H1 (cell line): ENCODE data around the gene HIC1. TPM values are rescaled to one million over a fixed set of nuclear protein-coding genes. Genes with fewer than 3 reads are reported as not detected.

Source experiments
- CTCF ChIA-PET: fragments of 300-600 bp; sonication (Branson Sonifier 250); formaldehyde crosslinking; loops from one replicate; lab custom pipeline; 2021; ENCODE audit not compliant: partially characterized antibody; lab: Charles Lee
- POLR2A ChIA-PET: fragments of 300-600 bp; sonication (Branson Sonifier 250); formaldehyde crosslinking; loops from one replicate; lab custom pipeline; 2021; ENCODE audit warnings: inconsistent platforms; ENCODE audit not compliant: partially characterized antibody; lab: Charles Lee
- DNase-seq, 2 experiments: peaks; one replicate each; pipeline versions ENCODE4 v3.0.0 to v3.0.0-alpha.2; 2010 to 2022; ENCODE audit warnings: low spot score in 2 of 2, low read depth in 1 of 2, mixed read lengths in 1 of 2
- FAIRE-seq: peaks from 2 replicates; lab custom pipeline; 2011; peaks lifted over from hg19 to GRCh38; lab: Jason Lieb, UNC
- H2AFZ ChIP-seq: 2 replicates; pipeline ENCODE4 v1.8.1; 2012; ENCODE audit warnings: low read length, inconsistent platforms
- H2AK5ac ChIP-seq: 2 replicates; pipeline ENCODE4 v1.6.1; 2013; ENCODE audit warnings: low read depth, low read length
- H2BK120ac ChIP-seq: replicated peaks from 2 replicates; pipeline ENCODE3; 2013; ENCODE audit warnings: low read depth, low read length, inconsistent platforms
- H2BK12ac ChIP-seq: 2 replicates; pipeline ENCODE4 v1.6.1; 2013; ENCODE audit warnings: low read depth, low read length
- H2BK15ac ChIP-seq: 2 replicates; pipeline ENCODE4 v1.6.1; 2013; ENCODE audit warnings: low read length
- H2BK20ac ChIP-seq: 2 replicates; pipeline ENCODE4 v1.6.1; 2013; ENCODE audit warnings: low read length
- H2BK5ac ChIP-seq: 2 replicates; pipeline ENCODE4 v1.6.1; 2013; ENCODE audit warnings: low read depth, low read length
- H3K14ac ChIP-seq: 2 replicates; pipeline ENCODE4 v1.6.1; 2013; ENCODE audit warnings: inconsistent platforms; ENCODE audit not compliant: insufficient read length
- H3K18ac ChIP-seq: 2 replicates; pipeline ENCODE4 v1.6.1; 2013; ENCODE audit warnings: low read length; ENCODE audit errors: extremely low read depth
- H3K23ac ChIP-seq: 2 replicates; pipeline ENCODE4 v1.6.1; 2013; ENCODE audit warnings: inconsistent platforms; ENCODE audit not compliant: insufficient read length
- H3K23me2 ChIP-seq: 2 replicates; pipeline ENCODE4 v1.6.1; 2013; ENCODE audit warnings: low read depth, low read length
- H3K27ac ChIP-seq: 2 replicates; pipeline ENCODE4 v1.6.1; 2011; ENCODE audit warnings: low read depth, low read length, inconsistent platforms
- H3K27me3 ChIP-seq, 4 experiments: replicated peaks in 1 of 4; 1 replicate in 1 of 4; 2 replicates in 3 of 4; pipeline versions ENCODE4 v1.6.1 to v1.8.1; 2011 to 2013; ENCODE audit warnings: low read length in 3 of 4, mild to moderate bottlenecking in 3 of 4, inconsistent platforms in 2 of 4, mixed read lengths in 2 of 4, moderate library complexity in 1 of 4; ENCODE audit not compliant: control insufficient read depth in 3 of 4, insufficient read depth in 3 of 4; ENCODE audit errors: extremely low read depth in 1 of 4
- H3K36me3 ChIP-seq, 4 experiments: 2 replicates each; pipeline versions ENCODE4 v1.6.1 to v1.8.1; 2011 to 2013; ENCODE audit warnings: mild to moderate bottlenecking in 4 of 4, low read length in 3 of 4, moderate library complexity in 2 of 4, control low read depth in 1 of 4, inconsistent platforms in 1 of 4; ENCODE audit not compliant: insufficient read depth in 4 of 4, control insufficient read depth in 2 of 4
- H3K4ac ChIP-seq: replicated peaks from 2 replicates; pipeline ENCODE3; 2013; ENCODE audit warnings: low read length, low read depth, mixed read lengths, inconsistent platforms; ENCODE audit not compliant: insufficient read length
- H3K4me1 ChIP-seq, 4 experiments: replicated peaks in 1 of 4; 1 replicate in 1 of 4; 2 replicates in 3 of 4; pipeline versions ENCODE4 v1.6.1 to v1.8.1; 2011 to 2013; ENCODE audit warnings: low read length in 3 of 4, inconsistent platforms in 2 of 4, mixed read lengths in 1 of 4; ENCODE audit not compliant: insufficient read depth in 4 of 4, control insufficient read depth in 3 of 4
- H3K4me2 ChIP-seq, 2 experiments: 2 replicates each; pipeline versions ENCODE4 v1.6.1 to v1.8.1; 2011 to 2013; ENCODE audit warnings: low read depth in 2 of 2, low read length in 2 of 2, control low read depth in 1 of 2, inconsistent platforms in 1 of 2, mild to moderate bottlenecking in 1 of 2; ENCODE audit not compliant: insufficient read depth in 1 of 2
- H3K4me3 ChIP-seq, 4 experiments: fragments of 200-600, 300-600 bp in 1 of 4; sonication (generic), shearing (Covaris generic), sonication (Bioruptor Twin) in 1 of 4; 2 replicates each; pipeline versions ENCODE4 v1.5.1 to v1.8.1; 2011 to 2016; ENCODE audit warnings: low read length in 4 of 4, low read depth in 3 of 4, control low read depth in 2 of 4, inconsistent platforms in 2 of 4, mild to moderate bottlenecking in 2 of 4, mixed read lengths in 1 of 4, moderate library complexity in 1 of 4; ENCODE audit not compliant: insufficient read depth in 2 of 4; ENCODE audit errors: extremely low read depth in 1 of 4
- H3K56ac ChIP-seq: replicated peaks from 2 replicates; pipeline ENCODE3; 2013; ENCODE audit warnings: low read depth, mild to moderate bottlenecking, mixed read lengths, low read length, inconsistent platforms; ENCODE audit not compliant: insufficient read length
- H3K79me1 ChIP-seq: 2 replicates; pipeline ENCODE4 v1.6.1; 2013; ENCODE audit warnings: low read depth, low read length, control low read depth
- H3K79me2 ChIP-seq, 2 experiments: 2 replicates each; pipeline versions ENCODE4 v1.6.1 to v1.8.1; 2012 to 2013; ENCODE audit warnings: low read length in 2 of 2, mild to moderate bottlenecking in 2 of 2, inconsistent platforms in 1 of 2; ENCODE audit not compliant: insufficient read depth in 2 of 2, control insufficient read depth in 1 of 2
- H3K9ac ChIP-seq, 4 experiments: replicated peaks in 1 of 4; 1 replicate in 1 of 4; 2 replicates in 3 of 4; pipeline versions ENCODE4 v1.6.1 to v1.8.1; 2011 to 2013; ENCODE audit warnings: low read depth in 3 of 4, low read length in 3 of 4, control low read depth in 2 of 4, mild to moderate bottlenecking in 2 of 4, moderate library complexity in 2 of 4, inconsistent platforms in 1 of 4; ENCODE audit errors: extremely low read depth in 1 of 4
- H3K9me3 ChIP-seq, 2 experiments: 2 replicates each; pipeline versions ENCODE4 v1.6.1 to v1.8.1; 2012 to 2013; ENCODE audit warnings: mild to moderate bottlenecking in 2 of 2, moderate library complexity in 2 of 2, control low read depth in 1 of 2, inconsistent platforms in 1 of 2, low read depth in 1 of 2, low read length in 1 of 2, mixed read lengths in 1 of 2; ENCODE audit not compliant: insufficient read depth in 2 of 2
- H4K20me1 ChIP-seq, 2 experiments: replicated peaks in 1 of 2; 2 replicates each; pipeline versions ENCODE3 to v1.8.1; 2011 to 2013; ENCODE audit warnings: inconsistent platforms in 2 of 2, low read length in 2 of 2, mild to moderate bottlenecking in 1 of 2; ENCODE audit not compliant: insufficient read depth in 2 of 2, control insufficient read depth in 1 of 2
- H4K5ac ChIP-seq: 2 replicates; pipeline ENCODE4 v1.6.1; 2013; ENCODE audit warnings: low read length, low read depth, mixed read lengths, inconsistent platforms; ENCODE audit not compliant: insufficient read length
- H4K8ac ChIP-seq: 2 replicates; pipeline ENCODE4 v1.8.0; 2013; ENCODE audit warnings: mild to moderate bottlenecking, moderate library complexity, low read length, inconsistent platforms; ENCODE audit not compliant: insufficient read depth; ENCODE audit errors: extremely low read depth
- H4K91ac ChIP-seq: replicated peaks from 2 replicates; pipeline ENCODE3; 2013; ENCODE audit warnings: low read length, mixed read lengths, inconsistent platforms; ENCODE audit not compliant: insufficient read length
- CHD2 ChIP-seq: IDR thresholded peaks from 2 replicates; pipeline ENCODE4 v1.6.1; 2012; ENCODE audit warnings: low read length, improper control_type of control experiment
- CTCF ChIP-seq, 3 experiments: IDR thresholded peaks; 1 replicate in 2 of 3; 2 replicates in 1 of 3; pipeline versions ENCODE4 v1.5.1 to v1.6.1; 2011; ENCODE audit warnings: low read length in 3 of 3, mild to moderate bottlenecking in 3 of 3, inconsistent platforms in 2 of 3, low read depth in 1 of 3, moderate library complexity in 1 of 3; ENCODE audit not compliant: insufficient read depth in 1 of 3; ENCODE audit errors: control extremely low read depth in 1 of 3
- POU5F1 ChIP-seq: IDR thresholded peaks from 2 replicates; pipeline ENCODE4 v1.6.1; 2011; ENCODE audit warnings: low read depth, mild to moderate bottlenecking, low read length, moderate library complexity
- TBP ChIP-seq: IDR thresholded peaks from 2 replicates; pipeline ENCODE4 v1.6.1; 2011; ENCODE audit warnings: low read depth, low read length, improper control_type of control experiment
- WGBS, 2 experiments: shearing (Covaris generic) in 1 of 2; methylation state at CpG; one replicate each; pipeline versions ENCODE4 v1.1.6 to v1.1.7; 2013 to 2015; ENCODE audit warnings: low lambda C conversion rate in 2 of 2, mixed read lengths in 2 of 2, inconsistent platforms in 1 of 2, low coverage in 1 of 2, missing lambda C conversion rate in 1 of 2; ENCODE audit not compliant: insufficient replicate concordance in 2 of 2, insufficient coverage in 1 of 2, insufficient read length in 1 of 2; ENCODE audit errors: extremely low coverage in 1 of 2, missing lambda C conversion rate in 1 of 2; 5-methylcytosine and 5-hydroxymethylcytosine counted together
- polyA plus RNA-seq, 7 experiments: library from polyadenylated mRNA; depleted of rRNA in 3 of 7; stranded (reverse) in 5 of 7; unstranded in 2 of 7; fragments of >200 nt in 5 of 7; fragments of 200-250 nt in 2 of 7; gene quantifications; 1 replicate in 5 of 7; 2 replicates in 1 of 7; 4 replicates in 1 of 7; pipeline versions ENCODE4 v1.2.1 to v1.2.3, GENCODE V29; 2011 to 2013; ENCODE audit warnings: missing spikeins in 2 of 7, mixed read lengths in 2 of 7
- total RNA-seq: library from RNA; stranded (reverse); fragmentation: NEBNext Ultra II Directional; extraction: Animal tissue kit (Norgen Biotek cat#: 25700); gene quantifications from 2 replicates; pipeline ENCODE4 v1.2.1, GENCODE V29; 2021

Gene HIC1
- total and polyA plus RNA-seq, 2 of the 8 experiments (the other 6 are each of a cell fraction or from before 2014, with no cell fraction given), result 0.06 to 0.09 TPM

DNA sequence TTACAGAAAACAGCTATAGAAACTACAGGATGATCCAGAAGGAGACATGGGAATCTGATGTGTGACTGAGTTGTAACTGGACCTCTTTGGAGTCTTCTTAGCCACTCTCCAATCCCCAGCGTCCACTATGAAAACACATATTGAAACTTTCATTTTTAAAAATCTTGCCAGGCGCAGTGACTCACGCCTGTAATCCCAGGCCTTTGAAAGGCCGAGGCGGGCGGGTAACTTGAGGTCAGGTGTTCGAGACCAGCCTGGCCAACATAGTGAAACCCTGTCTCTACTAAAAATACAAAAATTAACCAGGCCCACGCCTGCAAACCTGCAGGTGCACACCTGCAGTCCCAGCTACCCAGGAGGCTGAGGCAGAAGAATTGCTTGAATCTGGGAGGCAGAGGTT lies 53.3 kb downstream of the HIC1 start:
- CTCF ChIA-PET, result interaction anchor here (1.0 to 4.0 kb wide), 3 partner anchors 13 to 50 kb away, joined by 3 to 27 read pairs (median 4); no protein-coding TSS in a partner anchor
- Histone ChIP-seq H3K18ac (no peak overlapping the region), H4K8ac (no peak overlapping the region), H3K36me3 (no peaks in the 10 kb centered on the region), H2AK5ac (no peak overlapping the region), H3K79me2 (no peaks in the 10 kb centered on the region), H3K14ac (no peak overlapping the region), H2BK12ac (no peak overlapping the region), H4K20me1 (no peaks in the 10 kb centered on the region), H3K4ac (no peak overlapping the region), H3K4me1 (no peaks in the 10 kb centered on the region), H3K9me3 (no peaks in the 10 kb centered on the region), H3K27ac (no peak overlapping the region), H2BK5ac (no peak overlapping the region), H4K5ac (no peak overlapping the region), H3K4me2 (no peak overlapping the region), H3K79me1 (no peaks in the 10 kb centered on the region), H2AFZ (no peak overlapping the region), H2BK120ac (no peak overlapping the region), H3K23me2 (no peaks in the 10 kb centered on the region), H2BK20ac (no peak overlapping the region), H2BK15ac (no peak overlapping the region), H3K23ac (no peak overlapping the region), H4K91ac (no peak overlapping the region), H3K9ac (no peak overlapping the region), H3K27me3 (no peaks in the 10 kb centered on the region), H3K56ac (no peak overlapping the region), H3K4me3 (no peak overlapping the region)
- DNase-seq, result no peak
- POLR2A ChIA-PET, result no interaction called here
- FAIRE-seq, result no peak
- 90% methylated on average over 8 of the region's 8 CpGs; no CpG with 5 or more reads in 1 of the 2 experiments for WGBS, 2 experiments
- TF ChIP-seq CHD2 (no peak), TBP (no peak), POU5F1 (no peak), CTCF (IDR thresholded peaks at IDR 0.05; ENCODE audit: control extremely low read depth in 1 of 3, insufficient read depth in 1 of 3, low read depth in 1 of 3, low read length in 3 of 3) (no peak)
